A549 (cell line): Measurements from ENCODE around the gene MEIOSIN.

Source experiments
- CTCF ChIP-seq: fragments of >200 bp; sonication (Bioruptor Twin); formaldehyde crosslinking; IDR thresholded peaks from 3 replicates; pipeline ENCODE4 v1.5.1; 2016
- POLR2A ChIP-seq: IDR thresholded peaks from 2 replicates; pipeline ENCODE4 v1.6.1; 2012; ENCODE audit warnings: mild to moderate bottlenecking, low read length
- RAD21 ChIP-seq, 2 experiments: fragments of >200 bp in 1 of 2; sonication (Bioruptor Twin) in 1 of 2; formaldehyde crosslinking in 1 of 2; IDR thresholded peaks in 1 of 2; conservative IDR thresholded peaks in 1 of 2; 2 replicates in 1 of 2; 3 replicates in 1 of 2; pipeline ENCODE4 v1.6.1; 2012 to 2018; ENCODE audit warnings: inconsistent platforms in 1 of 2

GRCh38 chr19:45691516-45692186 is 41.6 kb upstream of the MEIOSIN start, which contains the start of gene SNRPD2:
- peak; percentile 98 for TF ChIP-seq POLR2A
- TF ChIP-seq RAD21 (conservative IDR thresholded peaks at IDR 0.05 in 1 of 2, IDR thresholded peaks at IDR 0.05 in 1 of 2) = no peak
- no peak for TF ChIP-seq CTCF
